ENCODE data around the gene KLRG1. TPM values are rescaled to one million over a fixed set of nuclear protein-coding genes. Genes with fewer than 3 reads are reported as not detected.
A peak's percentile ranks its signal among the peaks of the same experiment; 100 is the strongest.

Gene KLRG1
- total RNA-seq, 1 donor: 23.6 TPM

- H3K4me1 ChIP-seq (ENCODE audit: insufficient read depth, low read length): peaks cover 38% of the 10 kb centered on the region
- no peak overlapping the region for H3K4me3 ChIP-seq (ENCODE audit: low read length)
- H3K27me3 ChIP-seq (ENCODE audit: insufficient read depth, low read length): no peaks in the 10 kb centered on the region
- no peaks in the 10 kb centered on the region for H3K9me3 ChIP-seq (ENCODE audit: low read depth, low read length)
Observed at GRCh38 chr12:8958066-8958465, 31.3 kb upstream of the KLRG1 start.

GRCh38 chr12:8960176-8960575 is 29.2 kb upstream of the KLRG1 start:
- no peak overlapping the region for H3K4me3 ChIP-seq (ENCODE audit: low read length)
- no peaks in the 10 kb centered on the region for H3K9me3 ChIP-seq (ENCODE audit: low read depth, low read length)
- H3K4me1 ChIP-seq (ENCODE audit: insufficient read depth, low read length): peaks cover 28% of the 10 kb centered on the region
- H3K27me3 ChIP-seq (ENCODE audit: insufficient read depth, low read length): no peaks in the 10 kb centered on the region

DNA sequence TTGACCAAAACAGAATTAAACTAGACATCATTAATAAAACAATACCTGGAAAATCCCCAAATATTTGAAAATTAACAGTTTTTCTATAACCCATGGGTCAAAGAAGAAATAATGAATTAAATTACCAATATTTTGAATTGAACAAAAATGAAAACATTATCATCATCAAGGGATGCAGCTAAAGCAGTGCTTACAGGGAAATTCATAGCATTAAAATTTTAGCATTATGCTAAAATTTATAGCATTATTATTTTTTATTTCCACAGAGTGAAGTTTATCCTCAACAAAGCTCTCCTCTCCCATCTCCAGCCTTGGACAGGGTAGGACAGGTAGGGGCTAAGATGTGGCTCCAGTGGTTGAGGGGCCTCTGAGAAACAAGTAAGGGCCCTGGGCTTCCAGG is 20.6 kb upstream of the KLRG1 start:
- H3K9me3 ChIP-seq (ENCODE audit: low read depth, low read length): peaks cover 21% of the 10 kb centered on the region
- H3K4me3 ChIP-seq (ENCODE audit: low read length): no peak overlapping the region
- H3K4me1 ChIP-seq (ENCODE audit: insufficient read depth, low read length): no peaks in the 10 kb centered on the region
- no peaks in the 10 kb centered on the region for H3K27me3 ChIP-seq (ENCODE audit: insufficient read depth, low read length)

DNA sequence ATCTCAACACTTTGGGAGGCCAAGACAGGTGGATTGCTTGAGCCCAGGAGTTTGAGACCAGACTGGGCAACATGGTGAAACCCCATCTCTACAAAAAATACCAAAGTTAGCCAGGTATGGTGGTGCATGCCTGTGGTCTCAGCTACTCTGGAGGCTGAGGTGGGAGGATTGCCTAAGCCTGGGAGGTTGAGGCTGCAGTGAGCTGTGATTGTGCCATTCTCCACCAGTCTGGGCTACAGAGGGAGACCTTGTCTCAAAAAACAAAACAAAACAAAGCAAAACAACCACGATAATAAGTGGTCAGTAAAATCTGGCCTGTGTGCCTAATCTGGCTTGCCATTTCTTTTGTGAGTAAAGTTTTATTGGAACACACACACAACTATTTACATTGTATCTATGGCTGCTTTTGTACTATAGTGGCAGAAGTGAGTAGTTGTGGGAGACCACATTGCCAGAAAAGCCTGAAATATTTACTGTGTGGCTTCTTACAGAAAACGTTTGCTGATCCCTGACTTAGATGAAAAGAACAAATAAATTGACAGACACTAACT is 19.4 kb upstream of the KLRG1 start:
- no peaks in the 10 kb centered on the region for H3K4me1 ChIP-seq (ENCODE audit: insufficient read depth, low read length)
- no peaks in the 10 kb centered on the region for H3K27me3 ChIP-seq (ENCODE audit: insufficient read depth, low read length)
- H3K4me3 ChIP-seq (ENCODE audit: low read length): no peak overlapping the region

GRCh38 chr12:8970432-8970831 is 18.9 kb upstream of the KLRG1 start:
- H3K4me3 ChIP-seq (ENCODE audit: low read length): no peak overlapping the region
- peaks cover 21% of the 10 kb centered on the region for H3K9me3 ChIP-seq (ENCODE audit: low read depth, low read length)

More for the DNA sequence above, 19.4 kb upstream of the KLRG1 start:
- peaks cover 21% of the 10 kb centered on the region for H3K9me3 ChIP-seq (ENCODE audit: low read depth, low read length)

GRCh38 chr12:8980137-8980536 is 9.2 kb upstream of the KLRG1 start:
- H3K9me3 ChIP-seq (ENCODE audit: low read depth, low read length): peaks cover 21% of the 10 kb centered on the region
- H3K4me3 ChIP-seq (ENCODE audit: low read length): no peak overlapping the region
- H3K27me3 ChIP-seq (ENCODE audit: insufficient read depth, low read length): no peaks in the 10 kb centered on the region
- H3K4me1 ChIP-seq (ENCODE audit: insufficient read depth, low read length): no peaks in the 10 kb centered on the region

More at GRCh38 chr12:8970432-8970831, 18.9 kb upstream of the KLRG1 start:
- Histone ChIP-seq H3K27me3 (ENCODE audit: insufficient read depth, low read length) (no peaks in the 10 kb centered on the region), H3K4me1 (ENCODE audit: insufficient read depth, low read length) (no peaks in the 10 kb centered on the region)

- peaks cover 45% of the 10 kb centered on the region for H3K4me1 ChIP-seq (ENCODE audit: insufficient read depth, low read length)
Observed at GRCh38 chr12:8985213-8985754, 4.1 kb upstream of the KLRG1 start.

DNA sequence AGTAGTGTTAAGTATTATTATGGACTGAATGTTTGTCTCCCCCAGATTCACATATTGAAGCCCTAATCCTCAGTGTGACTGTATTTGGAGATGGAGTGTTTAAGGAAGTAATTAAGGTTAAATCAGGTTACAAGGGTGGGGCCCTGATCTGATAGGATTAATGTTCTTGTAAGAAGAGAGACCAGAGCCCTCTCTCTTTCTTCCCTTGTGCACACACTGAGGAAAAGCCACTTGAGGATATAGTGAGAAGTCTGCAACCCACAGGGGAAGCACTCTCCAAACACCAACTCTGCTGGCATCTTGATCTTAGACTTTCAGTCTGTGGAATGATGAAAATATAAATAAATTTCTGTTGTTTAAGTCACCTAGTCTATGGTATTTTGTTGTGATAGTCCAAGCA is 2.2 kb upstream of the KLRG1 start:
- Histone ChIP-seq H3K4me1 (ENCODE audit: insufficient read depth, low read length) (peaks cover 52% of the 10 kb centered on the region), H3K4me3 (ENCODE audit: low read length) (no peak overlapping the region), H3K9me3 (ENCODE audit: low read depth, low read length) (no peaks in the 10 kb centered on the region), H3K27me3 (ENCODE audit: insufficient read depth, low read length) (no peaks in the 10 kb centered on the region)

More at GRCh38 chr12:8985213-8985754, 4.1 kb upstream of the KLRG1 start:
- peaks cover 2% of the 10 kb centered on the region for H3K9me3 ChIP-seq (ENCODE audit: low read depth, low read length)
- no peak overlapping the region for H3K4me3 ChIP-seq (ENCODE audit: low read length)
- no peaks in the 10 kb centered on the region for H3K27me3 ChIP-seq (ENCODE audit: insufficient read depth, low read length)

- Histone ChIP-seq H3K27me3 (ENCODE audit: insufficient read depth, low read length) (no peaks in the 10 kb centered on the region), H3K4me3 (ENCODE audit: low read length) (no peak overlapping the region), H3K9me3 (ENCODE audit: low read depth, low read length) (no peaks in the 10 kb centered on the region), H3K4me1 (ENCODE audit: insufficient read depth, low read length) (peaks cover 57% of the 10 kb centered on the region)
Observed at GRCh38 chr12:8987685-8988084, 1.7 kb upstream of the KLRG1 start.

- H3K4me3 ChIP-seq (ENCODE audit: low read length): peak overlapping the region; percentile 31
- no peaks in the 10 kb centered on the region for H3K27me3 ChIP-seq (ENCODE audit: insufficient read depth, low read length)
- H3K4me1 ChIP-seq (ENCODE audit: insufficient read depth, low read length): peaks cover 58% of the 10 kb centered on the region
- no peaks in the 10 kb centered on the region for H3K9me3 ChIP-seq (ENCODE audit: low read depth, low read length)
Observed at GRCh38 chr12:8991371-8992345, 2.3 kb downstream of the KLRG1 start.

DNA sequence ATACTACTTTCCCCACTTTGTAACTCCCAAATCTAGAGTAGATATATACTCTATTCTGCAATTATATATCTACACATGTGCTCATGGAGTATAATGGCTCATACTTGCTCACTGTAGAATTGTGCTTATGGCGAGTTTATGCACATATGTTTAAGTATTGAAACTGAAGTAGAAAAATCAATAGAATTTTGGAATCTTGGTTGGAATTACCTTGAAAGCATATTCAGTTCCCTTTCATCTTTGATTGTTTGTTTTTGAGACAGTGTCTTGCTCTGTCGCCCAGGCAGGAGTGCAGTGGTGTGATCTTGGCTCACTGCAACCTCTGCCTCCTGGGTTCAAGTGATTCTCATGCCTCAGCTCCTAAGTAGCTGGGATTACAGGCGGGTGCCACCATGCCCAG is 4.5 kb downstream of the KLRG1 start:
- Histone ChIP-seq H3K4me1 (ENCODE audit: insufficient read depth, low read length) (peaks cover 43% of the 10 kb centered on the region), H3K4me3 (ENCODE audit: low read length) (peak overlapping the region; percentile 0), H3K9me3 (ENCODE audit: low read depth, low read length) (no peaks in the 10 kb centered on the region)

DNA sequence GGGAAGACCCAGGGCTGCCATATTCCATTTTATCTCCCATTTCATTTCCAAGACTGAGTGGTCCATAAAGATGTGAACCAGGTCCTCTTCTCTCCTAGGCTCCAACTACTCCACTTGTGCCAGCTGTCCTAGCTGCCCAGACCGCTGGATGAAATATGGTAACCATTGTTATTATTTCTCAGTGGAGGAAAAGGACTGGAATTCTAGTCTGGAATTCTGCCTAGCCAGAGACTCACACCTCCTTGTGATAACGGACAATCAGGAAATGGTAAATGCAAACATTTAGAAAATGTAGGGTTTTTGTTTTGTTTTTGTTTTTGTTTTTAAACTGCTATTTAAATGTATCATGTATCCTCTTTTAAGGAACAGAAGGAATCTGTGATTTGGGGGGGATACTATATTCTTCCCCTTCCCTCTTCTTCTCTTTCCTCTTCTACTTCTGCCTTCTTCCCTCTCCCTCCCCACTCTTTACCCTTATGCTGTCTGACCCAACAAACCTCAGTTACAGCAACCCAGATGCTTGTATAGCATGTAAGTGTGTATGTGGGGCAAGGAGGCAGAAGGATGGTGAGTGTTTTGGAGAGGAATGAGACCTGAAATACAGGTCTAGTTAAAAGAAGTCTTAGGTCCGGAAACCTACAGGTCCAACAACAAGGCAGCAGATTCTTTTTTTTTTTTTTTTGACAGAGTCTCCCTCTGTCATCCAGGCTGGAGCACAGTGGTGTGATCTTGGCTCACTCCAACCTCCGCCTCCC is 5.9 kb downstream of the KLRG1 start:
- no peaks in the 10 kb centered on the region for H3K9me3 ChIP-seq (ENCODE audit: low read depth, low read length)
- no peaks in the 10 kb centered on the region for H3K27me3 ChIP-seq (ENCODE audit: insufficient read depth, low read length)
- peaks cover 30% of the 10 kb centered on the region for H3K4me1 ChIP-seq (ENCODE audit: insufficient read depth, low read length)
- H3K4me3 ChIP-seq (ENCODE audit: low read length): no peak overlapping the region

More for the DNA sequence above, 4.5 kb downstream of the KLRG1 start:
- no peaks in the 10 kb centered on the region for H3K27me3 ChIP-seq (ENCODE audit: insufficient read depth, low read length)

DNA sequence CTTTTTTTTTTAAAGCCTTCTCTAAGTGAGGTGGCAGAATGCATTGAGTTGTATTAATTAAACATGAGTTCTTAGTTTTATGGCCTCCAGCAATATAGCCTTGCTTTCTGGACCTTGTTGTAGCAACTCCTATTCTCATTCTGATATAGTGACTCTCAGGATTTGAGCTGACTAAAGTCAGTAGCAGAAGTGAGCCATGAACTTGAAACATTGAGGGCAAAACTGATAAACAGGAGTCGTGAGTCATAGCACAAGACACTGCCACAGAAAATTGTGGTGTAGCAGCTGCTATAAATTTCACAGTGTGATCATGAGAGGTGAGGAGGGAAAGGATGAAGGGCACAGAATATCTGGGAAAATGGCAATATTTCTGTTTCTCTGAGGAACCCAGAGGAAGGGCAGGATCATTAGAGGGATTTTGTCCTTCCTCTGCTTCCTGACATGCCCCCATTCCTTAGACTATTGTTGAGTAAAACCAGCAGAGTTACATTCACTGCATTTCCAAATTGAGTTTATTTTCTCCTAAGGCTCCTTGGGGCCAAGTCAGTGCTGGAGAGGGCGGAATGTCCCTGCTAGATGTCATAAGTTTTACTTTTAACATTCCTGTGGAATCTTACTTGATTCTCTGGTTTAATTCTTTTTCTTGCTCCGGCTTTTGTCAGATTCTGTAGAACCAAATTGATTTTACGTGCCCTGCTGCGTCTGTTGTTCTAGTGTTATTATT is 7.5 kb downstream of the KLRG1 start:
- H3K9me3 ChIP-seq (ENCODE audit: low read depth, low read length): no peaks in the 10 kb centered on the region
- H3K4me1 ChIP-seq (ENCODE audit: insufficient read depth, low read length): peaks cover 31% of the 10 kb centered on the region
- no peak overlapping the region for H3K4me3 ChIP-seq (ENCODE audit: low read length)
- H3K27me3 ChIP-seq (ENCODE audit: insufficient read depth, low read length): no peaks in the 10 kb centered on the region

DNA sequence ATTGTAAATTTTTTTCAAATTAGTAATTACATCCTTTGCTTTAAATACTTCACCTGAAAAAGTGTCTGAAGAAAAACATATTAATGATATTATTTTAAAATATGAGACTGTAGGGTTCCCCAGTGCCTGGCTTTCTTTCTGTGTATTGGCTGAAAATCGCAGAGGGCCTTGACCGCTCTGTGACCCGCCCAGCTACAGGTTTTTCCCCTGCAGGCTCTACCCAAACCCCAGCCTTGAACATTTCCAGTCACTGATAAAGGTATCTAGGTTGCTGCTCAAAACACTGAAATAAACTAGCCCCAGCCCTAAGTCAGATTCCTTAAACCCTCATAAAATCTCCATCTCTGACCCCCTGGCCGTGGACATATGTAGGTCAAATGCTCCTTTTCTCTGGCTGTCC is 11.9 kb downstream of the KLRG1 start:
- Histone ChIP-seq H3K4me3 (ENCODE audit: low read length) (no peak overlapping the region), H3K9me3 (ENCODE audit: low read depth, low read length) (no peaks in the 10 kb centered on the region), H3K27me3 (ENCODE audit: insufficient read depth, low read length) (no peaks in the 10 kb centered on the region), H3K4me1 (ENCODE audit: insufficient read depth, low read length) (peaks cover 10% of the 10 kb centered on the region)

Measured in mononuclear cell (primary cell).